Measurements from ENCODE around the gene ANKRD23.
A peak's percentile ranks its signal among the peaks of the same experiment; 100 is the strongest.

Gene ANKRD23

DNA sequence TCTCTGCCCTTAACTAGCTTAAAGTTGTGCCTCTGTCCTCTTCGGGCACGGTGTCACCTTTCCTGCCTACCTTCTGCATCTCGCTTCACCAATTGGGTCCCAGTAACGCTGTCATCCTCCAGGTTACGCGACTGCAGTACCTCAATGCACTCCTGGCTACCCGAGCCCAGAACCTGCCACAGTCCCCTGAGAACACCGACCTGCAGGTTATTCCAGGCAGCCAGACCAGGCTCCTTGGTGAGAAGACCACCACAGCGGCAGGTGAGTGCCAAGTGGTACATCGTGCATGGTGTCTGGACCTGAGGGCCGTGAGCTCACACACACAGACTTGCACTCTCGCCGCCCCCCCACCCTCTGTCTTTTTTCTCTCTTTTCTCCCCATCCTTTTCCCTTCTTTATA, 14.9 kb downstream of the ANKRD23 start:
- Histone ChIP-seq H2BK12ac (ENCODE audit: low read length) (no peak overlapping the region), H2BK5ac (ENCODE audit: low read length) (no peak overlapping the region), H3K79me1 (ENCODE audit: low read depth, low read length) (peaks cover 5% of the 10 kb centered on the region), H2BK15ac (ENCODE audit: low read length) (no peak overlapping the region), H3K9ac (ENCODE audit: low read depth, low read length, poor library complexity) (no peak overlapping the region), H2AK5ac (ENCODE audit: low read depth, low read length) (no peak overlapping the region), H2AFZ (ENCODE audit: low read length) (no peak overlapping the region), H4K8ac (ENCODE audit: low read depth, low read length) (no peak overlapping the region), H3K14ac (ENCODE audit: low read length) (no peak overlapping the region), H3K27me3 (ENCODE audit: control insufficient read depth in 3 of 3, insufficient read depth in 3 of 3, low read depth in 1 of 3, low read length in 3 of 3) (no peaks in the 10 kb centered on the region), H4K91ac (ENCODE audit: low read depth, low read length, poor library complexity) (no peak overlapping the region), H3K27ac (replicated peaks; ENCODE audit: low read length) (no peak overlapping the region), H3K23ac (ENCODE audit: low read depth, low read length, poor library complexity) (no peak overlapping the region), H3K18ac (ENCODE audit: low read length) (no peak overlapping the region), H3K9me3 (replicated peaks in 1 of 2; ENCODE audit: control insufficient read depth in 2 of 2, insufficient read depth in 1 of 2, low read depth in 1 of 2, low read length in 2 of 2) (no peaks in the 10 kb centered on the region), H3K4me1 (ENCODE audit: control insufficient read depth in 2 of 2, insufficient read depth in 1 of 2, low read depth in 1 of 2, low read length in 2 of 2) (peaks cover 4 to 16% of the 10 kb centered on the region in 2 donors), H3K4ac (ENCODE audit: low read length) (no peak overlapping the region), H3K36me3 (replicated peaks in 1 of 2; ENCODE audit: control insufficient read depth in 2 of 2, insufficient read depth in 2 of 2, low read length in 2 of 2) (peaks cover 46 to 96% of the 10 kb centered on the region in 2 donors), H3K4me2 (ENCODE audit: insufficient read depth, low read length, poor library complexity, severe bottlenecking) (no peak overlapping the region), H3K4me3 (ENCODE audit: low read length in 2 of 2) (peak overlapping the region in 1 of 2 donors; percentile 13), H2BK120ac (ENCODE audit: low read depth, low read length) (no peak overlapping the region)
- DNase-seq (ENCODE audit: low spot score): no peak
- no CpG with 5 or more reads among the region's 13 CpGs for WGBS, 2 donors (ENCODE audit: extremely low coverage in 2 of 2, insufficient read length in 2 of 2, insufficient replicate concordance in 1 of 2)

DNA sequence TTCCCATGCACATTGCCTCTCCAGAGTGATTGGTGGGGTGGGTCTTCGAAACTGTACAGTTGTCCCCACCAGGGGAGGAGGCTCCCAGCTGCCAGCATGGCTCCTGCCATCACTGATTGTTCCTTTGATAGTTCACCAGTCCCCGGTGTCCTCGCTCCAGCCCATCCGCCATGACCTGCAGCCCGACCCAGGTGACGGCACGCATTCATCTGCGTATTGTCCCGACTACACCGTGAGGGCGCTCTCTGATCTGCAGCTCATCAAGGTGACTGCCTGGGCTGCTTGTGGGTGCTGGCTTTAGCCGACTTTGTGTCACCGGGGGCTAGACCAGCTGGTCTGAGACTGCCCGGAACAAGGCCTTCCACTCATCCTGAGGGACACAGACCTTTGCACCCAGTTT, 15.4 kb downstream of the ANKRD23 start:
- Histone ChIP-seq H2AFZ (ENCODE audit: low read length) (no peak overlapping the region), H3K27ac (replicated peaks; ENCODE audit: low read length) (no peak overlapping the region), H3K4ac (ENCODE audit: low read length) (no peak overlapping the region), H3K9me3 (replicated peaks in 1 of 2; ENCODE audit: control insufficient read depth in 2 of 2, insufficient read depth in 1 of 2, low read depth in 1 of 2, low read length in 2 of 2) (no peaks in the 10 kb centered on the region), H3K9ac (ENCODE audit: low read depth, low read length, poor library complexity) (no peak overlapping the region), H3K36me3 (replicated peaks in 1 of 2; ENCODE audit: control insufficient read depth in 2 of 2, insufficient read depth in 2 of 2, low read length in 2 of 2) (peaks cover 46 to 95% of the 10 kb centered on the region in 2 donors), H2BK12ac (ENCODE audit: low read length) (no peak overlapping the region), H3K79me1 (ENCODE audit: low read depth, low read length) (peaks cover 5% of the 10 kb centered on the region), H3K18ac (ENCODE audit: low read length) (no peak overlapping the region), H3K4me3 (ENCODE audit: low read length in 2 of 2) (peak overlapping the region in 1 of 2 donors; percentile 13), H2BK15ac (ENCODE audit: low read length) (no peak overlapping the region), H4K8ac (ENCODE audit: low read depth, low read length) (no peak overlapping the region), H2BK5ac (ENCODE audit: low read length) (no peak overlapping the region), H3K14ac (ENCODE audit: low read length) (no peak overlapping the region), H3K23ac (ENCODE audit: low read depth, low read length, poor library complexity) (peak overlapping the region; percentile 12), H4K91ac (ENCODE audit: low read depth, low read length, poor library complexity) (no peak overlapping the region), H3K27me3 (ENCODE audit: control insufficient read depth in 3 of 3, insufficient read depth in 3 of 3, low read depth in 1 of 3, low read length in 3 of 3) (no peaks in the 10 kb centered on the region), H3K4me1 (ENCODE audit: control insufficient read depth in 2 of 2, insufficient read depth in 1 of 2, low read depth in 1 of 2, low read length in 2 of 2) (peaks cover 4 to 16% of the 10 kb centered on the region in 2 donors), H2AK5ac (ENCODE audit: low read depth, low read length) (no peak overlapping the region), H3K4me2 (ENCODE audit: insufficient read depth, low read length, poor library complexity, severe bottlenecking) (no peak overlapping the region), H2BK120ac (ENCODE audit: low read depth, low read length) (no peak overlapping the region)
- no peak for DNase-seq (ENCODE audit: low spot score)
- WGBS, 2 donors (ENCODE audit: extremely low coverage in 2 of 2, insufficient read length in 2 of 2, insufficient replicate concordance in 1 of 2): no CpG with 5 or more reads among the region's 14 CpGs

DNA sequence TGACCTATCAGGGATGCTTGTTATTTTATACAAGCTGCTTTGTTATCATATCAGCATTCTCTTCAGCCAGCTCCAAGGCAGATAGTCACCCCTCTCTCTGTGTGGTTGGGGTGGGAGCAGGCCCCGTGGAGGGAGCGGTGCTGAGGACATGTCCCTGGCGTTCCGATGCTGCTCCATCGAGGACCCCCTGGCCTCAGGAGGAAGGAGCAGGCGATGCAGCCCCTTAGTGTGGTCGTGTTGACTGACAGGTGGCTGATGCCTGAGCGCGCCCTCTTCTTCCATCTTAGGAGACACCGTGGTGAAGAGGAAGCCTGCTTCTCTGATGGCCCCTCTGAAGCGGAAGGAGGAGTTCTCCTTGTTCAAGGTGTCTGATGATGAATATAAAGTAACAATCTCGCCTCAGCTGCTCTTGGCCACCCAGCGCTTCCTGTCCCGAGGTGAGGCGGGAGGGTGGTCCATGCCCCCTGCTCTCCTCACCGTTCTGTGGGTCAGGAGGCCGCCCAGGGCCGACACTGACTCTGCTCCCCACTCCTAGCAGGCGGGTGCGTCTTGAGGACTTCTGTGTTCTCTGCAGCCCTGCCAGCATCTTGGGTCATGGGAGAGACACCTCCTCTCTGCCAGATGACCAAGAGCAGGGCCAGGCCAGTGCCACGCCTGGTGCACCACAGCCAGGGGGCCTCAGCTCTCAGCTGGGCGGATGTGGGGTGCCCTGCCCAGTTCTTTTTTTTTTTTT, 17.1 kb downstream of the ANKRD23 start:
- Histone ChIP-seq H3K4me2 (ENCODE audit: insufficient read depth, low read length, poor library complexity, severe bottlenecking) (no peak overlapping the region), H3K4me1 (ENCODE audit: control insufficient read depth in 2 of 2, insufficient read depth in 1 of 2, low read depth in 1 of 2, low read length in 2 of 2) (peaks cover 0 to 2% of the 10 kb centered on the region in 2 donors), H3K79me1 (ENCODE audit: low read depth, low read length) (peaks cover 9% of the 10 kb centered on the region), H2BK120ac (ENCODE audit: low read depth, low read length) (peak overlapping the region; percentile 50), H3K36me3 (replicated peaks in 1 of 2; ENCODE audit: control insufficient read depth in 2 of 2, insufficient read depth in 2 of 2, low read length in 2 of 2) (peaks cover 48 to 90% of the 10 kb centered on the region in 2 donors), H2BK5ac (ENCODE audit: low read length) (no peak overlapping the region), H3K4ac (ENCODE audit: low read length) (no peak overlapping the region), H3K9ac (ENCODE audit: low read depth, low read length, poor library complexity) (no peak overlapping the region), H4K91ac (ENCODE audit: low read depth, low read length, poor library complexity) (no peak overlapping the region), H2BK15ac (ENCODE audit: low read length) (no peak overlapping the region), H3K18ac (ENCODE audit: low read length) (no peak overlapping the region), H3K9me3 (replicated peaks in 1 of 2; ENCODE audit: control insufficient read depth in 2 of 2, insufficient read depth in 1 of 2, low read depth in 1 of 2, low read length in 2 of 2) (no peaks in the 10 kb centered on the region), H3K4me3 (ENCODE audit: low read length in 2 of 2) (no peak overlapping the region), H3K27ac (replicated peaks; ENCODE audit: low read length) (no peak overlapping the region), H3K23ac (ENCODE audit: low read depth, low read length, poor library complexity) (peak overlapping the region; percentile 18), H3K14ac (ENCODE audit: low read length) (no peak overlapping the region), H2AK5ac (ENCODE audit: low read depth, low read length) (no peak overlapping the region), H2AFZ (ENCODE audit: low read length) (no peak overlapping the region), H2BK12ac (ENCODE audit: low read length) (no peak overlapping the region), H3K27me3 (ENCODE audit: control insufficient read depth in 3 of 3, insufficient read depth in 3 of 3, low read depth in 1 of 3, low read length in 3 of 3) (no peaks in the 10 kb centered on the region), H4K8ac (ENCODE audit: low read depth, low read length) (no peak overlapping the region)
- WGBS, 2 donors (ENCODE audit: extremely low coverage in 2 of 2, insufficient read length in 2 of 2, insufficient replicate concordance in 1 of 2): no CpG with 5 or more reads among the region's 22 CpGs
- no peak for DNase-seq (ENCODE audit: low spot score)

DNA sequence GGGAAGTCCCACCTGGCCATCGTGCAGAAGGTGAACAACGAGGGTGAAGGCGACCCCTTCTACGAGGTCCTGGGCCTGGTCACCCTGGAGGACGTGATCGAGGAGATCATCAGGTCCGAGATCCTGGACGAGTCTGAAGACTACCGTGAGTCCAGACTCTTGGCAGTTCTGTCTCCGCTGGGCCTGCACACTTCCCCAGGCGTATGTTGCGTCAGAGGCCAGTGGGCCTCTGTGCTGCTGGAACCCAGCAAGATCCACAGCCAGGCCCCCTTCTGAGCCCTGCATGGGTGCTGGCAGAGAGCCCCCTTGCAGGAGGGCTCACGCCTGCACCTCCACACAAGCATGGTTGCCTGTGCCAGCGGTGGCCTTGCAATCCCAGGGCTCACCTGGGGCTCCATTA, 18.8 kb downstream of the ANKRD23 start:
- H3K27ac ChIP-seq (replicated peaks; ENCODE audit: low read length): no peak overlapping the region
- no peak overlapping the region for H3K4me3 ChIP-seq (ENCODE audit: low read length in 2 of 2)
- H3K14ac ChIP-seq (ENCODE audit: low read length): no peak overlapping the region
- no peak overlapping the region for H3K23ac ChIP-seq (ENCODE audit: low read depth, low read length, poor library complexity)
- no peak overlapping the region for H3K4ac ChIP-seq (ENCODE audit: low read length)
- no peak overlapping the region for H4K91ac ChIP-seq (ENCODE audit: low read depth, low read length, poor library complexity)
- no peak overlapping the region for H2BK12ac ChIP-seq (ENCODE audit: low read length)
- H4K8ac ChIP-seq (ENCODE audit: low read depth, low read length): no peak overlapping the region
- H2BK5ac ChIP-seq (ENCODE audit: low read length): no peak overlapping the region
- no peak overlapping the region for H3K18ac ChIP-seq (ENCODE audit: low read length)
- H3K36me3 ChIP-seq (replicated peaks in 1 of 2; ENCODE audit: control insufficient read depth in 2 of 2, insufficient read depth in 2 of 2, low read length in 2 of 2): peaks cover 40 to 87% of the 10 kb centered on the region in 2 donors
- DNase-seq (ENCODE audit: low spot score): no peak
- no peak overlapping the region for H2BK120ac ChIP-seq (ENCODE audit: low read depth, low read length)
- H2AK5ac ChIP-seq (ENCODE audit: low read depth, low read length): no peak overlapping the region
- no peaks in the 10 kb centered on the region for H3K27me3 ChIP-seq (ENCODE audit: control insufficient read depth in 3 of 3, insufficient read depth in 3 of 3, low read depth in 1 of 3, low read length in 3 of 3)
- no CpG with 5 or more reads among the region's 14 CpGs for WGBS, 2 donors (ENCODE audit: extremely low coverage in 2 of 2, insufficient read length in 2 of 2, insufficient replicate concordance in 1 of 2)
- H3K9ac ChIP-seq (ENCODE audit: low read depth, low read length, poor library complexity): no peak overlapping the region
- no peak overlapping the region for H2AFZ ChIP-seq (ENCODE audit: low read length)
- H2BK15ac ChIP-seq (ENCODE audit: low read length): no peak overlapping the region
- H3K4me1 ChIP-seq (ENCODE audit: control insufficient read depth in 2 of 2, insufficient read depth in 1 of 2, low read depth in 1 of 2, low read length in 2 of 2): peaks cover 0 to 11% of the 10 kb centered on the region in 2 donors
- H3K4me2 ChIP-seq (ENCODE audit: insufficient read depth, low read length, poor library complexity, severe bottlenecking): no peak overlapping the region
- no peaks in the 10 kb centered on the region for H3K9me3 ChIP-seq (replicated peaks in 1 of 2; ENCODE audit: control insufficient read depth in 2 of 2, insufficient read depth in 1 of 2, low read depth in 1 of 2, low read length in 2 of 2)
- H3K79me1 ChIP-seq (ENCODE audit: low read depth, low read length): peaks cover 14% of the 10 kb centered on the region

Measured in neuronal stem cell (in vitro differentiated cells).